OCI-LY1 (cell line): ENCODE data around the gene PPP4R3A.

Experiments
- EZH2 ChIP-seq: fragments of 200-600 bp; sonication (generic), shearing (Covaris generic); IDR thresholded peaks from 2 replicates; pipeline ENCODE4 v1.8.0; 2017; ENCODE audit warnings: borderline replicate concordance, mixed run types, mild to moderate bottlenecking, antibody characterized with exemption, low read length, moderate library complexity, mixed read lengths
- TF ChIP-seq, protein P1 (sequence below): fragments of 200-600 bp; sonication (generic), shearing (Covaris generic); IDR thresholded peaks from 2 replicates; pipeline ENCODE4 v1.5.1; 2017; ENCODE audit warnings: mild to moderate bottlenecking, antibody characterized with exemption, low read length, moderate library complexity, mixed read lengths

DNA sequence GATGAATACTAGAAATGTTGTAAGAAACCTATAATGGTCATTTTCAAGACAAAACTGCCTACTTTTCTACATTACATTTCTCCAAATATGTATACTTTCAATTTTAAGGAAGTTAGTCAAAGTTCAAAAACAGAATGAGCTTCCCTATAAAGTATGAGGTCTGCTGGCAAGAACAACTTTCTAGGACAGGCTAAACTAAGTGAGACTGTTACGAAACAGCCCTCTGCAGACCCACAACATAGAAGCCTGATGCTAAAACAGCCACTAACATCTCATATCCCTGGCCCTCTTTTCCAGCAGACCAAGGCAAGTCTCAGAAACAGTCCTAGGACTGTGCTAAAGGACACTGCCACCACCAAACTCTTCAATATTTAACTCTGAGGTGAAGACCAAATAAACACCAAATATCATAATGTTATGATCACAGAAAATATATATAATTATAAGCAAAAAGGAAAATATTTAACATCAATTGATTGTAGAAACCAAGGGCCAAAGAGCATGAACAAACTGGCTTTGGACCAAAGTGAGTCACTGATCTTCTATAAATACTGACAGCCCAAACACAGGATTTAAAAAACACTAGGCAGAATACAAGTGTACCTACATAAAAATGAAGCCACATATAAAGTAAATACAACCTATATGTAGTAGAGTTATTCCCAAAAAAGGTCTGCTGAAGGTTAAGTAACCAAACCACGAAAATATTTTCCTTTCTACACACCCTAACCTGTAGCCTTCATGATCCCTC lies 27.7 kb downstream of the PPP4R3A start:
- TF ChIP-seq, protein P1, sequence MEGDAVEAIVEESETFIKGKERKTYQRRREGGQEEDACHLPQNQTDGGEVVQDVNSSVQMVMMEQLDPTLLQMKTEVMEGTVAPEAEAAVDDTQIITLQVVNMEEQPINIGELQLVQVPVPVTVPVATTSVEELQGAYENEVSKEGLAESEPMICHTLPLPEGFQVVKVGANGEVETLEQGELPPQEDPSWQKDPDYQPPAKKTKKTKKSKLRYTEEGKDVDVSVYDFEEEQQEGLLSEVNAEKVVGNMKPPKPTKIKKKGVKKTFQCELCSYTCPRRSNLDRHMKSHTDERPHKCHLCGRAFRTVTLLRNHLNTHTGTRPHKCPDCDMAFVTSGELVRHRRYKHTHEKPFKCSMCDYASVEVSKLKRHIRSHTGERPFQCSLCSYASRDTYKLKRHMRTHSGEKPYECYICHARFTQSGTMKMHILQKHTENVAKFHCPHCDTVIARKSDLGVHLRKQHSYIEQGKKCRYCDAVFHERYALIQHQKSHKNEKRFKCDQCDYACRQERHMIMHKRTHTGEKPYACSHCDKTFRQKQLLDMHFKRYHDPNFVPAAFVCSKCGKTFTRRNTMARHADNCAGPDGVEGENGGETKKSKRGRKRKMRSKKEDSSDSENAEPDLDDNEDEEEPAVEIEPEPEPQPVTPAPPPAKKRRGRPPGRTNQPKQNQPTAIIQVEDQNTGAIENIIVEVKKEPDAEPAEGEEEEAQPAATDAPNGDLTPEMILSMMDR, result no peak
- TF ChIP-seq EZH2, result no peak
